ENCODE data around the gene GATAD2B. TPM values are rescaled to one million over a fixed set of nuclear protein-coding genes. Genes with fewer than 3 reads are reported as not detected.

GATAD2B gene
- total RNA-seq, 4 donors from 2014 or later: 16.8 to 26.5 (median 24.6) TPM

DNA sequence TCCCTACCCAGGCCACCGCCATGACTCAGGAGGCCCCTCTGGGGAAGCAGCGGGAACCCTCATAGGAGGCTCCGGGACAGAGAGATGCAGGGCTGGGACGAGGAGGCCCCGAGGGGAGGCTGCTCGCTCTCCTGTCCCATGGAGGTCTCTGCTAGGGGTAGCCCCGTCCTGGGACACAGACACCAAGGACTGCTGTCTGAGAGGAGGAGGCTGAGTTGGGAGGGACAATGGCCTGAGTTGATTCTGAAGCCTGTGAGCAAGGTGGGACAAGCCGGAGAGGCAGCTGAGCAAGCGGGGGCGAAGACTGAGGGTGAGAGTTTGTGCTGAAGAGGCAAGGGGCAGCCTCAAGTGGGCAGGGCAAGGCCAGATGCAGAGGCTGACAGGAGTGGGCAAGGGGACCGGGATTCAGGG is 130.1 kb downstream of the GATAD2B start:
- Histone ChIP-seq H3K36me3 (no peaks in the 10 kb centered on the region), H3K4me3 (no peak overlapping the region), H3K27ac (no peak overlapping the region), H3K4me1 (peaks cover 0 to 31% (median 10%) of the 10 kb centered on the region in 4 donors), H3K27me3 (peaks cover 0 to 15% of the 10 kb centered on the region in 2 donors), H3K9me3 (no peaks in the 10 kb centered on the region)
- TF ChIP-seq EP300 (IDR thresholded peaks at IDR 0.05) (no peak), POLR2A (IDR thresholded peaks at IDR 0.05) (no peak)
- TF ChIP-seq, protein P1, sequence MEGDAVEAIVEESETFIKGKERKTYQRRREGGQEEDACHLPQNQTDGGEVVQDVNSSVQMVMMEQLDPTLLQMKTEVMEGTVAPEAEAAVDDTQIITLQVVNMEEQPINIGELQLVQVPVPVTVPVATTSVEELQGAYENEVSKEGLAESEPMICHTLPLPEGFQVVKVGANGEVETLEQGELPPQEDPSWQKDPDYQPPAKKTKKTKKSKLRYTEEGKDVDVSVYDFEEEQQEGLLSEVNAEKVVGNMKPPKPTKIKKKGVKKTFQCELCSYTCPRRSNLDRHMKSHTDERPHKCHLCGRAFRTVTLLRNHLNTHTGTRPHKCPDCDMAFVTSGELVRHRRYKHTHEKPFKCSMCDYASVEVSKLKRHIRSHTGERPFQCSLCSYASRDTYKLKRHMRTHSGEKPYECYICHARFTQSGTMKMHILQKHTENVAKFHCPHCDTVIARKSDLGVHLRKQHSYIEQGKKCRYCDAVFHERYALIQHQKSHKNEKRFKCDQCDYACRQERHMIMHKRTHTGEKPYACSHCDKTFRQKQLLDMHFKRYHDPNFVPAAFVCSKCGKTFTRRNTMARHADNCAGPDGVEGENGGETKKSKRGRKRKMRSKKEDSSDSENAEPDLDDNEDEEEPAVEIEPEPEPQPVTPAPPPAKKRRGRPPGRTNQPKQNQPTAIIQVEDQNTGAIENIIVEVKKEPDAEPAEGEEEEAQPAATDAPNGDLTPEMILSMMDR (IDR thresholded peaks at IDR 0.05): no peak
- WGBS, 2 donors: 83 to 86% methylated on average over 10 to 11 of the region's 11 CpGs
- DNase-seq (ENCODE audit: low spot score in 2 of 2): no peak

GRCh38 chr1:153791648-153792253 is 131.0 kb downstream of the GATAD2B start:
- Histone ChIP-seq H3K27me3 (peaks cover 0 to 15% of the 10 kb centered on the region in 2 donors), H3K4me1 (peaks cover 0 to 24% (median 10%) of the 10 kb centered on the region in 4 donors), H3K4me3 (no peak overlapping the region), H3K9me3 (no peaks in the 10 kb centered on the region), H3K27ac (peak overlapping the region in 3 of 4 donors; percentile 66 to 85 (median 70)), H3K36me3 (no peaks in the 10 kb centered on the region)
- TF ChIP-seq EP300 (IDR thresholded peaks at IDR 0.05): no peak
- no peak for TF ChIP-seq POLR2A (IDR thresholded peaks at IDR 0.05)
- DNase-seq (ENCODE audit: low spot score in 2 of 2): no peak
- WGBS, 2 donors: 80 to 84% methylated on average over 12 to 16 of the region's 16 CpGs

GRCh38 chr1:153790966-153791647 is 131.7 kb downstream of the GATAD2B start:
- TF ChIP-seq, protein P1 (IDR thresholded peaks at IDR 0.05): no peak
- TF ChIP-seq EP300 (IDR thresholded peaks at IDR 0.05) (peak; percentile 6 to 15), POLR2A (IDR thresholded peaks at IDR 0.05) (no peak)
- peak overlapping the region; percentile 66 to 92 (median 78) for H3K27ac ChIP-seq
- no peaks in the 10 kb centered on the region for H3K36me3 ChIP-seq
- WGBS, 2 donors: 74% methylated on average over 9 of the region's 9 CpGs
- DNase-seq (ENCODE audit: low spot score in 2 of 2): no peak
- H3K27me3 ChIP-seq: peaks cover 0 to 15% of the 10 kb centered on the region in 2 donors
- peak overlapping the region in 3 of 4 donors; percentile 8 to 34 (median 9) for H3K4me3 ChIP-seq
- H3K4me1 ChIP-seq: peaks cover 0 to 23% (median 10%) of the 10 kb centered on the region in 4 donors
- H3K9me3 ChIP-seq: no peaks in the 10 kb centered on the region

GRCh38 chr1:153790313-153790965 is 132.3 kb downstream of the GATAD2B start:
- peaks cover 0 to 23% (median 10%) of the 10 kb centered on the region in 4 donors for H3K4me1 ChIP-seq
- H3K9me3 ChIP-seq: no peaks in the 10 kb centered on the region
- TF ChIP-seq POLR2A (IDR thresholded peaks at IDR 0.05) (no peak), EP300 (IDR thresholded peaks at IDR 0.05) (peak; percentile 65 to 72)
- TF ChIP-seq, protein P1 (IDR thresholded peaks at IDR 0.05): no peak
- H3K27ac ChIP-seq: peak overlapping the region; percentile 66 to 92 (median 78)
- H3K36me3 ChIP-seq: no peaks in the 10 kb centered on the region
- peak overlapping the region in 3 of 4 donors; percentile 8 to 34 (median 9) for H3K4me3 ChIP-seq
- peaks cover 0 to 11% of the 10 kb centered on the region in 2 donors for H3K27me3 ChIP-seq
- WGBS, 2 donors: 8 to 20% methylated on average over 16 of the region's 16 CpGs
- DNase-seq (ENCODE audit: low spot score in 2 of 2): peak; percentile 56 to 73

- 56 to 59% methylated on average over 22 of the region's 22 CpGs for WGBS, 2 donors
- H3K27ac ChIP-seq: peak overlapping the region; percentile 66 to 92 (median 78)
- DNase-seq (ENCODE audit: low spot score in 2 of 2): no peak
- no peaks in the 10 kb centered on the region for H3K36me3 ChIP-seq
- peak overlapping the region in 3 of 4 donors; percentile 8 to 34 (median 9) for H3K4me3 ChIP-seq
- no peaks in the 10 kb centered on the region for H3K9me3 ChIP-seq
- TF ChIP-seq POLR2A (IDR thresholded peaks at IDR 0.05) (no peak), EP300 (IDR thresholded peaks at IDR 0.05) (no peak)
- TF ChIP-seq, protein P1 (IDR thresholded peaks at IDR 0.05): no peak
- H3K4me1 ChIP-seq: peaks cover 0 to 23% (median 10%) of the 10 kb centered on the region in 4 donors
- peaks cover 0 to 2% of the 10 kb centered on the region in 2 donors for H3K27me3 ChIP-seq
Observed at GRCh38 chr1:153789478-153790034, 133.2 kb downstream of the GATAD2B start.
